Measurements from ENCODE around the gene HOXB7.
A peak's percentile ranks its signal among the peaks of the same experiment; 100 is the strongest.

The HOXB7 gene

GRCh38 chr17:48623583-48623982 is 12.8 kb upstream of the HOXB7 start:
- DNase-seq (ENCODE audit: low spot score) = no peak

DNA sequence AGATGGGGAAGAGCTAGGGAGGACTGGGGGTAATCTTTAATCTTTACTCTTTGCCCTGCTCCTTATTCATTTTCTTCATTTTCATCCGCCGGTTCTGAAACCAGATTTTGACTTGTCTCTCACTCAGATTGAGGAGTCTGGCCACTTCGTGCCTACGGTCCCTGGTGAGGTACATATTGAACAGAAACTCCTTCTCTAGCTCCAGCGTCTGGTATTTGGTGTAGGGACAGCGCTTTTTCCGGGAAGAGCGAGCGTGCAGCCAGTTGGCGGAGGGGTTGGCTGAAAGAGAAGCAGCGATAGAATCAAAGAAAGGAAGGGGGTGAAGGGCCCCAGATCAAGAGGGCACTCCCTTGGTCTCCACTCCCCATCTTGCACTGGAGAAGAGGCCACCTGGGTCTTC is 12.0 kb upstream of the HOXB7 start:
- DNase-seq (ENCODE audit: low spot score) = no peak

GRCh38 chr17:48621410-48622392 is 10.9 kb upstream of the HOXB7 start:
- DNase-seq (ENCODE audit: low spot score) = no peak

- DNase-seq (ENCODE audit: low spot score) = no peak
These were observed 9.8 kb upstream of the HOXB7 start for GRCh38 chr17:48620461-48621139.

GRCh38 chr17:48619826-48620449 is 9.1 kb upstream of the HOXB7 start:
- DNase-seq (ENCODE audit: low spot score) = no peak

DNA sequence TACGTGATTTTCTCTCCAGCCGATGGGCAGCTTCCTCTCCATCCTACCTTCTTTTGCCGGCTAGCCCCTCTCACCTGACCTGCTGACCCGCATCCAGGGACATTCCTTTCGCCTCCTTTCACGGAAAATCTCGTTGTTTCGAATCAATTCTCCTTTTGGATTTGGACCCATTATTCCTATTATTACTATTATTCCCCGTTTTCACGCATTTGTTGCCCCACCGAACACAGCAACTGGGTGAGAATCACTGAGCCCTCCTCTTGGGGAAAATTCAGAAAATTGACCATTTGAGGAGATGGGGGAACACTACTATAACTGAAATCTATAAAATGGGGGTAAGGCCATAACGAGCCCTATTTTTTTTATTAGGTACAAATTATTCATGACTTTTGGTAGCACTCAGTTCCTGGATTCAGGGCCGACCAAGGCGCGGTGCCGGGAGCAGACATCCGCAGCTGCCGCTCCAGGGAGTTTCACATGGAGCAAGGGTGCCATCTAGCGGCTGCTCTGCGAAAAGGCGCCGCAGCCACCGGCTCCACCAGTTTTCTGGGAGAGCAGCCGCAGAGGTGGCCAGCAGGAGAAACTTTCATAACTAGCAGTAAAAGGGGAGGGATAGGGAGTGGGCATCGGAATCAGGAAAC is 7.6 kb upstream of the HOXB7 start:
- peak; percentile 63 for DNase-seq (ENCODE audit: low spot score)

DNA sequence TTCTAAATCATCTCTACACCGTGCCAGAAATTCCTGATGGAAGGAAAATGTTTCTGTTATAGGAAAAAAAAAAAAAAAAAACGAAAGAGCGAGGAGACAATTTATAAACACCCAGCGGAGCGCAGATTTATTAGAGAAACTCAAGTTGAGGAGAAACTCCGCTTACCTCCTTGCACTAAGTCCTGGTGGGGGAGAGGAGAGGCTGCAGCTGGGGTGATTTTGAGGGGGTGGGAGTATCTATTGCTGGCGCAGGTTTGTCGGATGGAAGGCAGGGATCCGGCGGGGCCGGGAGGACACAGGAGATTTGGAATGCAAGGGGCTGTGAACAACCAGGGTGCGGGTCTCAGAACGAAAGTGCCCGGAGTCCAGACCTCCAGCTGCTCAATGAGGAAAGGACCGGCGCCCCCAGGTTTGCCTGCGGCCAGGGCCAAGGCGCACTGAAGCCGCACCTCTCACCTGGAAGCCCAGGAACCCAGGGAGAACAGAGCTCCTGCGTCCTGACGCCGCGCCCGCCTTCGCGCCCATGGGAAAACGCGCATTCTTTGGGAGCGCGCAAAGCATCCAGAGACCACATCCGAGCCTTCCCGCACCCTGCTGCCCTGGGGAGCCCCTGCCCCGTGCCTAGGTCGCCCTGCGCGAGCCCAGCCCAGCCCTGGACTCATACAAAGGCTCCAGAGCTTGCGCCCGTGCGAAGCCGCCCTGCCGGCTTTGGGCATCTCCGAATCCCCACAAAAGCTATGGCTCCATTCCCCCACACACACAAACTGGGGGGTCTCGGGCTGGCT is 6.8 kb upstream of the HOXB7 start:
- no peak for DNase-seq (ENCODE audit: low spot score)

GRCh38 chr17:48616717-48617470 is 6.1 kb upstream of the HOXB7 start:
- DNase-seq (ENCODE audit: low spot score) = no peak

DNA sequence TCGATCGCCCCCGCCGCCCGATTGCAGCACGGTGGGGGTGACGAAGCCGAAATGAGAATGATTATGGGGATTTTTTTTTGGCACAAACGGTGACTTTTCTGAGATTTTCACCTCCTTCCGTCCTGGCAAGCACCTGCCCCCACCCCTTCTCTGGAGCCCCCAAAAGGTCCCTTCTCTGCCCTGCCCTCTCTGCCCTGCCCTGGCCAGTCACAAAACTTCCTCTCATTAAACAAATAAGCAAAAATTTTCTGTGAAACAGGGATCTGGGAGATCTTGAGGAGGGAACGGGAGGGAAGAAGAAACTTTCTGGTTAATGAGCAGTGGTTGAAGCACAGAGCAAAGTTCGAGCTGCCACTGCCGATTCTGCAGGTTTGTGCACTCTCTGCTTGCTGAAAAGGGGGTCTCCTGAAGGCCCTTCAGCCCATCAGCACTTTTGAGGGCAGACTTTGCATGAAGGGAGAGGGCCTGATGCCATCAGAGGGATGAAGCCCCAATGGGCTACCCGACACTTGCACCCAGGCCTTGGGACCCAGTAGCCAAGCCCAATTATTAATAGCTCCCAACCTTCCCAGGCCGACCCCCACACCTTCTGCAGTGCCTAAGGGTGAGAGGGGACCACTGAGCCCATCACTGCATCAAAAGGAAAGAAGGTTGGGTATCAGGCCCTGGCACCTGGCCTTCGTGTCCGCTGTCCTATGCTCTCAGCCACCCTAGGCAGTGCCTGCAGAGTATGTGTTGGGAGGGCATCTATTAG is 5.3 kb upstream of the HOXB7 start:
- DNase-seq (ENCODE audit: low spot score) = no peak

- DNase-seq (ENCODE audit: low spot score) = no peak
These were observed 4.5 kb upstream of the HOXB7 start, which contains the start of gene HOXB8 for GRCh38 chr17:48615047-48615962. HOXB8 (minus strand) TSS chr17:48615292; CDS start chr17:48614704, 588 bp downstream.

GRCh38 chr17:48613862-48614694 is 3.3 kb upstream of the HOXB7 start:
- no peak for DNase-seq (ENCODE audit: low spot score)

DNA sequence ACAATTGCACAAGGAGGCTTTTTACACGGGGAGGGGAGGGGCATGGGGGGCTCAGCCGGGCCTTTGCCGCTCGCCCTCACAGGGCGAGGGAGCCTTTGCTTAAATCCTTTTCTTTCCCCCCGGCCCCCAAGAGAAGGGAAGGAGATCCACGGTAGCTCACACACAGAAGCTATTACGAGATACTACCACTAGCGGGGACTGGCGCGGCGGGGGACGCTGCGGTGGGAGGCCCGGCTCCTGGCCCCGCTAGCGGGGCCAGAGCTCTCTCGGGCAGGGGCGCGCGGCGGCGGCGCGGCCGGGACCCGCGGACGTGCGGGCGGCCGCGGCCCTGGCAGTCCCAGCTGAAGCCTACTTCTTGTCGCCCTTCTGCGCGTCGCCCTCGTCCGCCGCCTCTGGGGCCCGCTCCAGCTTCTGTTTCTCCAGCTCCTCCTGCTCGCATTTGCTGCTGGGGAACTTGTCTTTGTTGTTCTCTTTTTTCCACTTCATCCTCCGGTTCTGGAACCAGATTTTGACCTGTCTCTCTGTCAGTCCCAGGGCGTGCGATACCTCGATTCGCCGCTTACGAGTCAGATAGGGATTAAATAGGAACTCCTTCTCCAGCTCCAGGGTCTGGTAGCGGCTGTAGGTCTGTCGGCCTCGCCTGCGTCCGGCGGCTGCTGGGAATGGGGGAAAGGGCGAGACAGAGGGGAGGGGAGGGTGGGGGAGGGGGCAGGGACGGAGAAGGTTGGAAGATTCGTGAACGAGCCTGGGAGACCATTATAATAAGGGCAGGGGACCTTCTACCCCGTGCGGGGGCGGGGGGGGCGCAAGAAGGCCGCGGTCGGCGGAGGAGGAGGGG is 2.3 kb upstream of the HOXB7 start:
- DNase-seq (ENCODE audit: low spot score) = no peak

DNA sequence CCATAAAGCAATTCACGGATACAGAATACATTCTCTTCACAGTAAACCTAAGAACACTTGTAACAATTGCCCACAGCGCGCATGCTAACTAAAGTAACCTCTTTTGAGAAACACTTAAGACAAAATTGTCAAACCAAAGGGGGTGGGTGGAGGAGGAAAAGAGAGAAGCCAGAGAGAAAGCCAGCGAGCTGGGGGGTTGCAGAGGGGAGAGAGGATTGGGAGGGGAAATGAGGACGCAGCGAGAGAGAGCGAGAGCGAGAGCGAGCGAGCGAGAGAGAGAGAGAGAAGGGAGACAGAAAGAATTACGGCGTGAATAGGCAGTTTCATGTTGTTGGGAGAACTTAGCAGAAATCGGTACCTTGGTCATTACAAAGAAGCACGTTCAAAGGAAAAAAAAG is 1.6 kb upstream of the HOXB7 start:
- DNase-seq (ENCODE audit: low spot score) = no peak

DNA sequence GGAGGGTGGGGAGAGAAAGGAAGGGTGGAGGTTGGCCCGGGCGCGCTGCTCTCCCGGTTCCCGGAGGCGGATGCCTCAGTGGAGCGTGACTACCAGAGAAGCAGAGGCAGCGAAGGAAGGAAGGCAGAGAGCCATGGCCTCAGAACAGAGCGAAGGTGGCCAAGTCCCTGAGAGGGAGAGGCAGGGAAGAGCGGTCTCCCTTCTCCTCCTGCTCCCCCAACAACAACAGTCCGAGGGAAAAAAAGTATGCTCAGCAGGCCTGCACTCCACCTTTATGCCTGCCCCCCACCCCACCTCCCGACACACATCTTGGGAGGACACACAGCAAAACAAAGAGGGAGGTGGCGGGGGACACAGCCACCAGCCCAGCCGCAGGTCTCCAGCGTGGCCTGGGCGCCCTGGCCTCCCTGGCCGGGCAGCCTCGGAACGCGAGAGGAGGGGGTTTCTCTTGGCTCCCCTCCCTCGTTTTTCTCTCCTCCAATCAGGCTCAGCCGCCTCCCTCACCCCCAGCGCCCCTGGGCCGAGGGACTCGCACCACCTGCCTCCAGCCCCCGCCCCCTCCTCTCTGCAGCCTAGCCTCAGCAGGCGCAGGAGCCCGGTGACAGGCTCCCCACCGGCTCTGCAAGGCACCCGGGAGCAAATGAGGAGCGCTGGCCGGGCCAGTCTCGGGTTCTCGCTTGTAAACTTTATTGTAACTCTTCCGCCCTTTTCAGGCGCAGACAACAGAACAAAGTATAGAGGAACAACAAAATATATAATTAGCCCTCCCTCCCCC is 1.1 kb upstream of the HOXB7 start:
- no peak for DNase-seq (ENCODE audit: low spot score)

DNA sequence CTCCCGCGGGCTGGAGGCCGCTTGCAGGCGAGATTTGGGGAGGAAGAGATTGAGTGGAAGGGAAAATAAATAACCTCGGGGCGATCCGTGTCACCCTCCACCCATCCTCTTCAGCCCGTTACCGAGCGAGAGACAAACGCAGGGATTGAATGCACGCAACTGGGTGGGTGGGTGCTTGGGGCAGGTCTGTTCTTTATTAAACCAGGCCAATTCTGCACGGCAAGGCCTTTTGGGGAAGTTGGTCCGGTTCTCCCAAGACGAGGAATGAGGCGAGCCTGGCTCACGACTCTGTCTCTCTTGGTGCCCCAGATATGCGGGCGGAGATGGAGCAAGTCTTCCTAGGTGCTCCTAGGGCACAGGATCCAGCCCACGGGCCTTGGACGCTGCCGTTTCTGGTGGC is 396 bp upstream of the HOXB7 start:
- no peak for DNase-seq (ENCODE audit: low spot score)

GRCh38 chr17:48609759-48610281 is 997 bp downstream of the HOXB7 start:
- DNase-seq (ENCODE audit: low spot score) = no peak

Data from globus pallidus (tissue), 1 donor.